RKO (cell line): ENCODE results near the gene MYH6.
"Not testable (repeated sequence)": the region's sequence is repeated elsewhere in the genome, so short reads cannot be mapped to it uniquely, and the experiment has no call there.

Experiments used
- DNase-seq: peaks from one replicate; pipeline ENCODE4 v3.0.0-alpha.2; 2016; ENCODE audit warnings: low spot score

Gene MYH6

GRCh38 chr14:23414254-23414653 lies 6.2 kb upstream of the MYH6 start:
- DNase-seq, result no peak

GRCh38 chr14:23413681-23414080 lies 5.6 kb upstream of the MYH6 start:
- no peak for DNase-seq

- no peak for DNase-seq
These were observed 3.8 kb upstream of the MYH6 start for GRCh38 chr14:23411563-23412525.

GRCh38 chr14:23409966-23410635 lies 2.0 kb upstream of the MYH6 start:
- DNase-seq, result no peak

- DNase-seq, result no peak
These were observed 1.4 kb upstream of the MYH6 start for GRCh38 chr14:23409475-23409874.

GRCh38 chr14:23408307-23408630 lies 196 bp upstream of the MYH6 start:
- no peak for DNase-seq

GRCh38 chr14:23406725-23407355 lies 1.2 kb downstream of the MYH6 start:
- no peak for DNase-seq

- no peak for DNase-seq
These were observed 1.8 kb downstream of the MYH6 start for GRCh38 chr14:23406244-23406643.

- no peak for DNase-seq
These were observed 2.5 kb downstream of the MYH6 start for GRCh38 chr14:23405516-23406025.

- no peak for DNase-seq
These were observed 3.0 kb downstream of the MYH6 start for GRCh38 chr14:23405096-23405495.

GRCh38 chr14:23404331-23404900 lies 3.7 kb downstream of the MYH6 start:
- no peak for DNase-seq

- DNase-seq, result no peak
These were observed 4.2 kb downstream of the MYH6 start for GRCh38 chr14:23403908-23404307.

- no peak for DNase-seq
These were observed 5.0 kb downstream of the MYH6 start for GRCh38 chr14:23403139-23403438.

- no peak for DNase-seq
These were observed 5.6 kb downstream of the MYH6 start for GRCh38 chr14:23402296-23403138.

- no peak for DNase-seq
These were observed 6.8 kb downstream of the MYH6 start for GRCh38 chr14:23401291-23401690.

GRCh38 chr14:23400496-23401149 lies 7.5 kb downstream of the MYH6 start:
- not testable (repeated sequence) for DNase-seq

GRCh38 chr14:23399591-23399990 lies 8.5 kb downstream of the MYH6 start:
- DNase-seq, result no peak

GRCh38 chr14:23399136-23399535 lies 8.9 kb downstream of the MYH6 start:
- no peak for DNase-seq

- no peak for DNase-seq
These were observed 9.7 kb downstream of the MYH6 start for GRCh38 chr14:23398348-23398747.

GRCh38 chr14:23396781-23397407 lies 11.2 kb downstream of the MYH6 start:
- DNase-seq, result no peak

- no peak for DNase-seq
These were observed 11.9 kb downstream of the MYH6 start for GRCh38 chr14:23396126-23396525.
